Glomerular endothelial cell (primary cell): ENCODE data around the gene DDT. TPM values are rescaled to one million over a fixed set of nuclear protein-coding genes. Genes with fewer than 3 reads are reported as not detected.
A peak's percentile ranks its signal among the peaks of the same experiment; 100 is the strongest.
"Not testable (repeated sequence)": the region's sequence is repeated elsewhere in the genome, so short reads cannot be mapped to it uniquely, and the experiment has no call there.

Experiments used
- DNase-seq: peaks from one replicate; pipeline ENCODE4 v3.0.0-alpha.2; 2011; ENCODE audit warnings: low read depth, low spot score; ENCODE audit errors: extremely low read depth
- total RNA-seq: library from RNA; depleted of rRNA; stranded (reverse); fragments of >200 nt; gene quantifications from 2 replicates; pipeline ENCODE4 v1.2.3, GENCODE V29; 2015

Gene DDT
- total RNA-seq, 1 donor from 2014 or later: 116 TPM

DNA sequence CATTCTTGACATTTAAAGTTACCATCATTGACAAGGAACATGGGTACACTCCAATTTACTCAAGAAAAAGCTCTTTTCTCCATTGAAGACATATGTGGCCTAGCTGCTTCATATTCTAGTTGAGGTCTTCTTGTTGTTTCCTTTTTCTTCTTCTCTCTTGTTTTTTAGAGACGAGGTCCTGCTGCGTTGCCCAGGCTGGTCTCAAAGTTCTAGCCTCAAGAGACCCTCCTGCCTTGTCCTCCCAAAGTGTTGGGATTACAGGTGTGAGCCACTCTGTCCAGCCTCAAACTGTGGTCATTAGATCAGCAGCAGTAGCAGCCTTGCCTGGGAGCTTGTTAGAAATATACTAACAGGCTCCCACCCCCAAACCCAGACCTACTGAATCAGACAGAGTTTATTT lies 18.8 kb upstream of the DDT start:
- DNase-seq: not testable (repeated sequence)

DNA sequence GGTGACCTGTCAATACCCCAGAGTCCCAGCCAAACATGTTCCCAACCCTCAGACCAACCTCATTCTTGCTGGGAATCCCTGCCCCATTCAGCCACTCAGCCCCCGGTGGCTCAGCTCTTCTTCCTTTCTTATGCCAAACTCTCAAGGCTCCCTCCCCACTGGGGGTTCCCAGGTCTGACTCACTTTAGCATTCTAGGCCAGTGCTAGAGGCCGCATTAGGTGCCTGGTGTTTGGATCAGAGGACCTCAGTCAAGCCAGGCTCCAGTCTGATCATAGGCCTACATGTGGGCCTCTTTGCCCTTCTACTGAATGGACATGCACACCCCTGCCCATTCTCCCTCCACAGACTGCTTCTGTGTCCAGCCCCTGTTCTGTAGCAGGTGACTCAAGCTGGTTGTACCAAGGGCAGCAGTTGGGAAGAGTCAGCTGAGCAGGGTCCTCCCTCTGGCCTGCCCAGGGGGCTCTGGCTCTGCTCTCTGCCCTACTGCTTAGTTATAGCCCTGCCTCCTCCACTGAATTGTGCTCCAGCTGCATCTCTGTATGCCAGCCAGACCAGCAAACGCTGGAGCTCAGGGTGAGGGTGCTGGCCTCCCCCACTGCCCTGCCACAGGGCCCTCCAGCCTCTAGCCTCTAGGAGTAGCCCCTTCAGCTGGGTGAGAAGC lies 15.5 kb upstream of the DDT start:
- not testable (repeated sequence) for DNase-seq

DNA sequence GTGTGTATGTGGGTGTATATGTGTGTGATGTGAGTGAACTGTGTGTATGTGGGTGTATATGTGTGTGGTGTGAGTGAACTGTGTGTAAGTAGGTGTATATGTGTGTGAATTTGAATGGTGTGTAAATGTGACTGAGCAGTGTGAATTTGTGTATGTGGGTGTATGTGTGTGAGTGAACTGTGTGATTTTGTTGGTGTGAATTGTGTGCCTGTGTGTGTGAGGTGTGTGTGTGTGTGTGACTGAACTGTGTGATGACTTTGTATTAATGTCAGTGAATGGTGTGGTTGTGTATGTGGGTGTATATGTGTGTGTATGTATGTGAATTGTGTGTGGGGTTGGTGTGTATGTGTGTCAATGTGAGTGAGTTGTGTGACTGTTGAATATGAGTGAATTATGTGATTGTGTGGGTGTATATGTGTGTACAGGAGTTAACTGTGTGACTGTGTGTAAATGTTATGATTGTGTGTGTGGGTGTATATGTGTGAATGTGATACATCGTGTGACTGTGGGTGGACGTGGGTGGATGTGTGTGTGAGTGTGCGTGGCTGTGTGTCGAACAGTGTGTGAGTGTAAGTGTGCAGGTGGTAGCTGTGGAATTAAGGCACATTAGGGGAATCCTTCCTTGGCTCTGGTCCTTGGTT lies 12.4 kb upstream of the DDT start:
- not testable (repeated sequence) for DNase-seq

DNA sequence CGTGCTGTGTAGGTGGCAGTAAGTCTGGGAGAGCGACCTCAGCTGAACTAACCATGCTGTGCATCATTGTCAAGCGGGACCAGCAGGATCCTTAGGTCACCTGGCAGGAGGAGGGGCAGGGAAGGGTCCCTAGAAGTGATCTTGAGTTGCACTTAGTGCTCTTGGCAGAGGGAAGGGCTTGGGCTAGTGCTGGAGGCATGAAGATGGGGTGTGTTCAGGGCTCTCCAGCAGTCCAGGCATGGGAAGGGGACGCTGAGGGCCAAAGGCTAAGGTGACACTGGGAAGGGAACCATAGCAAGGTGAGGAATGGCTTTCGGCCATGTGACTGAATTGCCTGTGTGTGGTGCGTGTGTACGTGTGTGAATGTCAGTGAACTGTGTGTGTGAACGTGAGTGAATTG lies 11.8 kb upstream of the DDT start:
- DNase-seq: not testable (repeated sequence)

DNA sequence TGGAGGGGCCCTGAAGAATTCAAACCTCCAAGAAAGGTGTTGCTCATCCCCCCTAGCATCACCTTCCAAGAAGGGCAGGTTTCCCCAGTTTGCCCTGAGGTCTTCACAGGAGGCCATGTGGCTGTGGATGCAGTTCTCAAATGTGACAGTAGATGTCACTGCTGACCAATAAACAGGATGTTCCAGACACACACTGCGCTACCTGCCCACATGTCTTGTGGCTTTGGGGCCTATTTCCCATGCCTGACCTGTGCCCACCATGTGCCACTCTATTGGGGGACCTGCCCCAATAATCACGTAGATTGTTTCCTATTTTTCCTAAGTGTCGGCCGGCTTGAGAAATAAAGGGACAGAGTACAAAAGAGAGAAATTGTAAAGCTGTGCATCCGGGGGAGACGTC lies 10.2 kb upstream of the DDT start:
- peak; percentile 23 for DNase-seq

DNA sequence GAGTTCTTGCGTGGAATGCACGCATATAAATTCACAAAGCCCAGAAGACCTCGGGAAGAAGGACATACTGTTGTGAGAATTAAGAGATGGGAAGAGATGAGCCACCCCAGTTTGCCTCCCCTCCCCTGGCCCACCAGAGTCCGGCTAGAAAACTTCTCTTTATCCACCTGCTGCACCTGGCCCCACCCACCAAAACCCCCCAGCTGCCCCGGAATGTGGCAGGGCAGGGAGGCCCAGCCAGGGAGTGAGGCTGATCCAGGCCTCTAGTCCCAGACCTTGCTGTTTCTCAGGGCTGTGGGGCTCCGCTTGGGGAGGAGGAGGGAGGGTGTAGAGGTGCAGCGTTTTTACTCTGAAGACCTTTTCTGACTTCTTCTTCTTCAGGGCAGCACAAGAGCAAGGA lies 6.3 kb upstream of the DDT start:
- DNase-seq: not testable (repeated sequence)

DNA sequence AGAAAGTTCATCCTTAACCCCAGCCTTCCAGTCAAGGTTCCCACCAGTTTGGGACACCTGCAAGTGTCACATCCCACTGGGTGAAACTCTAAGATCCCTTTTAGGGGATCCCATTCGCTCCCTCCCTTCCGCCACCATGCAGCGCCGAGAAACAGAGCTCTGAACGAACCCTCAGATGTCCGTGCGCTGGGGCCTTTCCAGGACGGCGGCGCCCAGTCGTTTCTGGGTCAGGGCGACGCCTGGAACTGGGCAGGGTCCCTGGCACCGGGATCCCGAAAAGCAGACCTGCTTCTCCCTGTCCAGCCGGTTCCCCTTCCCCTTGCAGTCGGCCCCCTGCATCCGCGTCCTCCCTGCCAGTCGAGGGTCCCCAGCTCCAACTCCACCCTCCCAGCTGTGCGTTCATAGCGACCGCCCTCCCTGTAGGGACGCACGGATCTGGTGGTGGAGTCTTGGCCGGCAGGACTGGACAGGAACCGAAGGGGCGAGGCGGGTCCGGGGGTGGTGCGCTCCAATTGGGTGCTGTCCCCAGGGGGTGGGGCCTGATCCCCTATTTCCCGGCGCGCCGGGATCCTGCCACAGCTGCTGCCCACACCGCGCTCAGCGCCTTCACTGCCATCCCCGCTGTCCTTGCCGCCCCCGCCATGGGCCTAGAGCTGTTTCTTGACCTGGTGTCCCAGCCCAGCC lies 5.5 kb upstream of the DDT start, which contains the start of gene GSTT2:
Gene GSTT2, plus strand, starts transcription at position 578 of the 684 bp plus-strand sequence.
- not testable (repeated sequence) for DNase-seq

DNA sequence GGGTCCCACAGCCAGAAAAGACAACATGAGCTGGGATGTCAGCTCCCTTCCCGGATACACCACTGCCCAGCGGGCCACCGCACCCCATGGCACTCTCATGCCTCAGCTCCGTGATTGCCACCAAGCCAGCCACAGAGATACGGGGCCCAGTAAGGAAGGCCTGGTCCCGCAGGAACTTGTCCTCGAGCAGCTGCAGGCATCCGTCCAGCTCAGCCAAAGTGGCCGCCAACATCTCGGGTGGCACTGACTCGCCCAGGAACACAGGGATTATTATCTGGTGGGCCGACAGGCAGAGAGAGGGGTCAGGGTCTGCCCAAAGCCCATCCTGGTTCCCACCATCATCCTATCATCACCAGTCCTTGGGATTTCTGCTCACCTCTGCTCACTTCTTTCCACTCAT lies 3.1 kb upstream of the DDT start:
- DNase-seq: not testable (repeated sequence)

DNA sequence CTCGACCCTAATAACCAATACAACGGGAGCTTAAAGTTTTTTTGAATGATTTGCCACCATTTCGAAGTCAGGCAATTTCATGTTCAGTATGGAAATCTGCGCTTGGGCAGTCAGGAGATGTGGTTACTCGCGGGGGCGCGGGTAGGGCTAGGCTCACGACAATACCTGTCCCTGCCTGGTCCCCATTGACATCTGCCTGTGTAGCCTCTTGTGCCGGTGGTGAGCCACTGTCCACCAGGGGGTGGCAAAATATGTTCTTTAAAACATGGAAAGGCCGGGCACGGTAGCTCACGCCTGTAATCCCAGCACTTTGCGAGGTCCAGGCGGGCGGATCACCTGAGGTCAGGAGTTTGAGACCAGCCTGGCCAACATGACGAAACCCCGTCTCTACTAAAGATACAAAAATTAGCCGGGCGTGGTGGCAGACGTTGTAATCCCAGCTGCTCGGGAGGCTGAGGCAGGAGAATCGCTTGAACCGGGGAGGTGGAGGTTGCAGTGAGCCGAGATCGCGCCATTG lies 653 bp upstream of the DDT start:
- not testable (repeated sequence) for DNase-seq

DNA sequence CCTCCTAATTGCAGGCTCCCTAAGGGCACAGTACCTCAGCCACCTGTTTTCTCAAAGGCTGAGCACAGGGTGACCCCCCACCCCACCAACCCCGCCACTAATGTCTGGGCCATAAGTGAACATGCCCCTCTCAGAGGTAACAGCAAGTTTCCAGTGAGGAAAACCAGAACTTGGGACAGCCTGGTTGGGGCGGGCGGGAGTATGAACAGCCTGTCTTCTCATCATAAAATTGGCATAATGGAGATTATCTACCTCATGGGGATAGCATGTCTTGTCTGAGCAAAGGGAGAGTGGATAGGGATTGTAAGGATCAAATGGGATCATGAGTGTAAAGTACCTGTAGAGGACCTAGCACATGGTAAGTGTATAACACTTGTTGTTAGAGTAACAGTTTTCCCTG lies 2.3 kb downstream of the DDT start:
- DNase-seq: not testable (repeated sequence)

DNA sequence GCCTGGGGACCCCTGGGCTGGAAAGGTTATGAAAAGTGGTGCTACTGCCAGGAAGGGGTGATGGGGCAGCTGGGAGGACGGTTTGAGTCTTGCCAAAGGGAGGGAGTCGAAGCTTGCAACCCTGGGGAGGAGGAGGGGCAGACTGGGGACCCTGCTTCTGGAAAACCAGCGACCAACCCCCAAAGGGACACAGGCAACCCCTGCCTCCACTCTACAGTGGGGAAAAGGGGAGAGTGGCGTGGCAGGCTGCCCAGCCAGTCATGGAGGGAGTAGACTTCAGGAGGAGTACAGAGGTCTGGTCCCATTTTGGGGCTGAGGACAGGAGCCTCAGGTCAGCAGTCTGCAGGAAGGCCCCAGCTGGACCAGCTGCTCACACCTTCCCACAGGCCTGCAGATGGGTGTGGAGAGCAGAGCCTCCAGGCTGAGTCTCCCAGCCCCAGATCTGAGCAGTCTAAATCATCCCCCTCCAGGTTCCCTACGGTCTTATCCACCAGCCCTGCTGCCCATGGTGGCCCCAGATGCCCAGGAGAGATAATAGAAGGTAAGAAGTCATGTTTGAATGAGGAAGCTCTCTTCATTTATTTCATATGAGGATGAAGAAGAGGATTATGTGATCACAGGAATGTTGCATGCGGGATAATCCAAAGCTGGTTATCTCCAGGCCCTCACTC lies 3.3 kb downstream of the DDT start:
- no peak for DNase-seq

DNA sequence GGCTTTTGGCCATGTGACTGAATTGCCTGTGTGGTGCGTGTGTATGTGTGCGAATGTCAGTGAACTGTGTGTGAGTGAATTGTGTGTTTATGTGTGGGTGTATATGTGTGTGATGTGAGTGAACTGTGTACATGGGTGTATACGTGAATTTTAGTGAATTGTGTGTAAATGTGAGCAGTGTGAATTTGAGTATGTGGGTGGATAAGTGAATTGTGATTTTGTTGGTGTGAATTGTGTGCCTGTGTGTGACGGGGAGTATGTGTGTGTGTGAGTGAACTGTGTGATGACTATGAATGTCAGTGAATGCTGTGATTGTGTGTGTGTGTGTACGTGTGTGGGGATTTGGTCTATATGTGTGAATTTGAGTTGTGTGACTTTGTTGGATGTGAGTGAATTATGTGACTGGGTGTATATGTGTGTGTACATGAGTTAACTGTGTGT lies 4.0 kb downstream of the DDT start:
- DNase-seq: no peak

DNA sequence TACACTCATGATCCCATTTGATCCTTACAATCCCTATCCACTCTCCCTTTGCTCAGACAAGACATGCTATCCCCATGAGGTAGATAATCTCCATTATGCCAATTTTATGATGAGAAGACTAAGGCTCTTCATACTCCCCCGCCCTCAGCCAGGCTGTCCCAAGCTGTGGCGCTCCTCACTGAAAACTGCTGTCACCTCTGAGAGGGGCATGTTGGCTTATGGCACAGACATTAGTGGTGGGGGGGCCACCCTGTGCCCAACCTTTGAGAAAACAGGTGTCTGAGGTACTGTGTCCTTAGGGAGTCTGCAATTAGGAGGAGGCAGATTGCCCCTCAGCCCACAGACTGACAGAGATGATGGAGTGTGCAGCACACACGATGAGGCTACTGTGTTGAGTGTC lies 5.2 kb downstream of the DDT start:
- no peak for DNase-seq

DNA sequence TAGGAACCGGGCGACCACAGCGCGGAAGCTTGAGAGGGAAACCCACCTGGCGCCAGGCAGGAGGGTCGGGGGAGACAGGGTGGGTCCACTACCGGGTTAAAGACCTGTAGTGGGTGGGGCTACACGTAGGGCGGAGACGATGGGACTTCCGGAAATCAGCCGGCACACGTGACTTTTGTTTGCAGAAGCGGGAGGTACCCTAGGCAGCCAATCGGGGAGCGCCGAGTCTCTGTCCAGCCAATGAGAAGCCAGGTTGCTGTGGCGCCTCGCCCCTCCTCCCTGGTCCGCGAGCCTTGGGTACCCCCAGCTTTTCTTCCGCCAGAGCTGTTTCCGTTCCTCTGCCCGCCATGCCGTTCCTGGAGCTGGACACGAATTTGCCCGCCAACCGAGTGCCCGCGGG lies 7.7 kb downstream of the DDT start, which contains the start of gene DDTL:
Gene DDTL, plus strand, starts transcription at position 321 of the 400 bp plus-strand sequence. Its CDS starts 27 bp downstream, at position 348.
- not testable (repeated sequence) for DNase-seq

DNA sequence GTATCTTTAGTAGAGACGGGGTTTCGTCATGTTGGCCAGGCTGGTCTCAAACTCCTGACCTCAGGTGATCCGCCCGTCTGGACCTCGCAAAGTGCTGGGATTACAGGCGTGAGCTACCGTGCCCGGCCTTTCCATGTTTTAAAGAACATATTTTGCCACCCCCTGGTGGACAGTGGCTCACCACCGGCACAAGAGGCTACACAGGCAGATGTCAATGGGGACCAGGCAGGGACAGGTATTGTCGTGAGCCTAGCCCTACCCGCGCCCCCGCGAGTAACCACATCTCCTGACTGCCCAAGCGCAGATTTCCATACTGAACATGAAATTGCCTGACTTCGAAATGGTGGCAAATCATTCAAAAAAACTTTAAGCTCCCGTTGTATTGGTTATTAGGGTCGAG lies 8.1 kb downstream of the DDT start:
- DNase-seq: not testable (repeated sequence)

DNA sequence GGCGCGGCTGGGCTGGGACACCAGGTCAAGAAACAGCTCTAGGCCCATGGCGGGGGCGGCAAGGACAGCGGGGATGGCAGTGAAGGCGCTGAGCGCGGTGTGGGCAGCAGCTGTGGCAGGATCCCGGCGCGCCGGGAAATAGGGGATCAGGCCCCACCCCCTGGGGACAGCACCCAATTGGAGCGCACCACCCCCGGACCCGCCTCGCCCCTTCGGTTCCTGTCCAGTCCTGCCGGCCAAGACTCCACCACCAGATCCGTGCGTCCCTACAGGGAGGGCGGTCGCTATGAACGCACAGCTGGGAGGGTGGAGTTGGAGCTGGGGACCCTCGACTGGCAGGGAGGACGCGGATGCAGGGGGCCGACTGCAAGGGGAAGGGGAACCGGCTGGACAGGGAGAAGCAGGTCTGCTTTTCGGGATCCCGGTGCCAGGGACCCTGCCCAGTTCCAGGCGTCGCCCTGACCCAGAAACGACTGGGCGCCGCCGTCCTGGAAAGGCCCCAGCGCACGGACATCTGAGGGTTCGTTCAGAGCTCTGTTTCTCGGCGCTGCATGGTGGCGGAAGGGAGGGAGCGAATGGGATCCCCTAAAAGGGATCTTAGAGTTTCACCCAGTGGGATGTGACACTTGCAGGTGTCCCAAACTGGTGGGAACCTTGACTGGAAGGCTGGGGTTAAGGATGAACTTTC lies 13.0 kb downstream of the DDT start, which contains the start of gene GSTT2B:
Gene GSTT2B, minus strand, starts transcription at position 112 of the 688 bp plus-strand sequence. Its CDS starts 64 bp downstream, at position 48.
- DNase-seq: not testable (repeated sequence)

DNA sequence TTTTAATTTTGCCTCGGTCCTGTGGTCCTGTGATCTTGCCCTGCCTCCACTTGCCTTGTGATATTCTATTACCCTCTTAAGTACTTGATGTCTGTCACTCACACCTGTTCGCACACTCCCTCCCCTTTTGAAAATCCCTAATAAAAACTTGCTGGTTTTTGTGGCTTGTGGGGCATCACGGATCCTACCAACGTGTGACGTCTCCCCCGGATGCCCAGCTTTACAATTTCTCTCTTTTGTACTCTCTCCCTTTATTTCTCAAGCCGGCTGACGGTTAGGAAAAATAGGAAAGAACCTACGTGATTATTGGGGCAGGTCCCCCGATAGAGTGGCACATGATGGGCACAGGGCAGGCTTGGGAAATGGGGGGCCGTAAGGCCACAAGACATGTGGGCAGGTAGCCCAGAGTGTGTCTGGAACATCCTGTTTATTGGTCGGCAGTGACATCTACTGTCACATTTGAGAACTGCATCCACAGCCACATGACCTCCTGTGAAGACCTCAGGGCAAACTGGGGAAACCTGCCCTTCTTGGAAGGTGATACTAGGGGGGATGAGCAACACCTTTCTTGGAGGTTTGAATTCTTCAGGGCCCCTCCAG lies 17.8 kb downstream of the DDT start:
- DNase-seq: peak; percentile 34

DNA sequence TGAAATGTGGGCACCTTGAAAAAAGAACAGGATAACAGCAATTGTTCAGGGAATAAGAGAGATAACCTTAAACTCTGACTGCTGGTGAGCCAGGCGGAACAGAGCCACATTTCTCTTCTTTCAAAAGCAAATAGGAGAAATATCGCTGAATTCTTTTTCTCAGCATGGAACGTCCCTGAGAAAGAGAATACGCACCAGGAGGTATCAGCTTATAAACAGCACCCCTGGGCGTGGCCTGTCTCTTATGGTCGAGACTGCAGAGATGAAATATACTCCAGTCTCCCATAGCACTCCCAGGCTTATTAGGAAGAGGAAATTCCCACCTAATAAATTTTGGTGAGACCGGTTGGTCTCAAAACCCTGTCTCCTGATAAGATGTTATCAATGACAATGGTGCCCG lies 18.4 kb downstream of the DDT start:
- DNase-seq: not testable (repeated sequence)

DNA sequence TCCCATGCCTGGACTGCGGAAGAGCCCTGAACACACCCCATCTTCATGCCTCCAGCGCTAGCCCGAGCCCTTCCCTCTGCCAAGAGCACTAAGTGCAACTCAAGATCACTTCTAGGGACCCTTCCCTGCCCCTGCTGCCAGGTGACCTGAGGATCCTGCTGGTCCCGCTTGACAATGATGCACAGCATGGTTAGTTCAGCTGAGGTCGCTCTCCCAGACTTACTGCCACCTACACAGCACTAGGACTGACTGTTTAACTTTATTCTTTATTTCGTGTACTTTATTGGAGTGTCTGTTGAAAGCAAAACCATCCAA lies 19.3 kb downstream of the DDT start:
- DNase-seq: not testable (repeated sequence)
